SK-N-SH treated with all-trans-retinoic acid at 6 μM for 48 hours (cell line): ENCODE measurements around the gene NAA38.

Source experiments
- ISL1 ChIP-seq: fragments of 250-450 bp; sonication (Bioruptor Pico); IDR thresholded peaks from 2 replicates; pipeline ENCODE4 v2.1.2; 2022; ENCODE audit warnings: mild to moderate bottlenecking, moderate library complexity
- PATZ1 ChIP-seq: fragments of 250-450 bp; sonication (Bioruptor Pico); IDR thresholded peaks from 2 replicates; pipeline ENCODE4 v1.8.0; 2020; ENCODE audit warnings: mild to moderate bottlenecking, moderate library complexity, borderline replicate concordance
- ZC3H10 ChIP-seq: fragments of 250-450 bp; sonication (Bioruptor Pico); IDR thresholded peaks from 2 replicates; pipeline ENCODE4 v1.5.1; 2021; ENCODE audit warnings: mild to moderate bottlenecking, moderate library complexity
- ZFP3 ChIP-seq: fragments of 250-450 bp; sonication (Bioruptor Pico); IDR thresholded peaks from 2 replicates; pipeline ENCODE4 v1.5.0; 2020; ENCODE audit warnings: mild to moderate bottlenecking, moderate library complexity
- ZNF70 ChIP-seq: fragments of 450-650 bp; formaldehyde crosslinking; IDR thresholded peaks from 2 replicates; pipeline ENCODE4 v1.5.0; 2020; ENCODE audit warnings: mild to moderate bottlenecking, moderate library complexity

- TF ChIP-seq PATZ1 (CRISPR knock-in tag) (no peak), ISL1 (CRISPR knock-in tag) (no peak), ZFP3 (no peak), ZC3H10 (CRISPR knock-in tag) (no peak), ZNF70 (CRISPR knock-in tag) (no peak)
These were observed 42.4 kb downstream of the NAA38 start for GRCh38 chr17:7814969-7815368.
